Transverse colon (tissue), 4 donors: ENCODE results near the gene SNRNP25.

Experiments
- POLR2A ChIP-seq: fragments of 450-650 bp; IDR thresholded peaks from one replicate; pipeline ENCODE4 v1.6.1; 2016; ENCODE audit warnings: antibody characterized with exemption, mild to moderate bottlenecking, moderate library complexity
- POLR2AphosphoS5 ChIP-seq, 3 donors: sonication (generic); formaldehyde crosslinking; IDR thresholded peaks; one replicate each; pipeline ENCODE4 v1.6.1; 2016; ENCODE audit warnings: antibody characterized with exemption in 3 of 3
- TF ChIP-seq, protein P1 (sequence below), 5 experiments: fragments of 200-600 bp in 3 of 5; fragments of 450-650 bp in 2 of 5; sonication (generic) in 3 of 5; IDR thresholded peaks; 1 replicate in 2 of 5; 2 replicates in 3 of 5; pipeline ENCODE4 v1.5.1; 2016 to 2017; ENCODE audit warnings: antibody characterized with exemption in 5 of 5, inconsistent platforms in 3 of 5, mild to moderate bottlenecking in 2 of 5, moderate library complexity in 1 of 5

DNA sequence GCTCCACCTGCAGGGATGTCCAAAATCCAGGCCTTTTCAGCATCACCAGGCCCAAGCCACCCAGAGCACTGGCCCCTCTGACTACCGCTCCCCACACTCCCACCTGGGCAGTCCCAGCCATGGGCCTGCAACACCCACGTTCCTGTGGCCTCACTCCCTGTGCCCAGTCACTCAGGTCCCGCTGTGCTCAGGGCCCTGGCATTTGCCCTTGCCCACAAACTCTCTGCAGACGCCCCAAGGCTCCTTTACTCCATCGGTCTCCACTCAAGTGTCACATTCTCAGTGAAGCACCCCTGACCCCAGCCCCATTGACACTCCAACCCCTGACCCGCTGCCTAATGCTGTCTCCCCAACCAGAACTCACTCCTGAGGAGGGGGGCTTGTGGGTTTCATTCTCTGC, 48.0 kb downstream of the SNRNP25 start:
- TF ChIP-seq, protein P1, sequence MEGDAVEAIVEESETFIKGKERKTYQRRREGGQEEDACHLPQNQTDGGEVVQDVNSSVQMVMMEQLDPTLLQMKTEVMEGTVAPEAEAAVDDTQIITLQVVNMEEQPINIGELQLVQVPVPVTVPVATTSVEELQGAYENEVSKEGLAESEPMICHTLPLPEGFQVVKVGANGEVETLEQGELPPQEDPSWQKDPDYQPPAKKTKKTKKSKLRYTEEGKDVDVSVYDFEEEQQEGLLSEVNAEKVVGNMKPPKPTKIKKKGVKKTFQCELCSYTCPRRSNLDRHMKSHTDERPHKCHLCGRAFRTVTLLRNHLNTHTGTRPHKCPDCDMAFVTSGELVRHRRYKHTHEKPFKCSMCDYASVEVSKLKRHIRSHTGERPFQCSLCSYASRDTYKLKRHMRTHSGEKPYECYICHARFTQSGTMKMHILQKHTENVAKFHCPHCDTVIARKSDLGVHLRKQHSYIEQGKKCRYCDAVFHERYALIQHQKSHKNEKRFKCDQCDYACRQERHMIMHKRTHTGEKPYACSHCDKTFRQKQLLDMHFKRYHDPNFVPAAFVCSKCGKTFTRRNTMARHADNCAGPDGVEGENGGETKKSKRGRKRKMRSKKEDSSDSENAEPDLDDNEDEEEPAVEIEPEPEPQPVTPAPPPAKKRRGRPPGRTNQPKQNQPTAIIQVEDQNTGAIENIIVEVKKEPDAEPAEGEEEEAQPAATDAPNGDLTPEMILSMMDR (IDR thresholded peaks at IDR 0.05), result no peak
- TF ChIP-seq POLR2AphosphoS5 (IDR thresholded peaks at IDR 0.05), result no peak
- TF ChIP-seq POLR2A, result no peak
